Activated gamma-delta T cell treated with Interleukin-2 at 50 U/mL for 16 hours (primary cell): ENCODE data around the gene GNB1.

Source experiments
- DNase-seq: peaks from one replicate; pipeline ENCODE4 v3.0.0-alpha.2; 2020

GNB1 gene

GRCh38 chr1:1922702-1922955, 31.7 kb upstream of the GNB1 start:
- DNase-seq: no peak

GRCh38 chr1:1921901-1922701, 31.2 kb upstream of the GNB1 start:
- DNase-seq: no peak

GRCh38 chr1:1921459-1921862, 30.6 kb upstream of the GNB1 start:
- DNase-seq: no peak

GRCh38 chr1:1920608-1921458, 29.9 kb upstream of the GNB1 start:
- no peak for DNase-seq

- no peak for DNase-seq
Observed at GRCh38 chr1:1920057-1920607, 29.2 kb upstream of the GNB1 start.

- DNase-seq: peak; percentile 99
Observed at GRCh38 chr1:1919304-1920056, 28.6 kb upstream of the GNB1 start.

GRCh38 chr1:1918901-1919303, 28.0 kb upstream of the GNB1 start, which contains the start of gene TMEM52:
Gene TMEM52 (minus strand): TSS chr1:1919279. CDS start chr1:1919265, 14 bp downstream.
- no peak for DNase-seq

GRCh38 chr1:1917995-1918900, 27.4 kb upstream of the GNB1 start:
- no peak for DNase-seq

GRCh38 chr1:1917304-1917976, 26.6 kb upstream of the GNB1 start:
- DNase-seq: no peak

GRCh38 chr1:1916851-1917251, 26.0 kb upstream of the GNB1 start:
- DNase-seq: no peak

GRCh38 chr1:1915911-1916840, 25.3 kb upstream of the GNB1 start:
- DNase-seq: no peak

GRCh38 chr1:1914971-1915692, 24.2 kb upstream of the GNB1 start, which contains the start of gene CALML6:
Gene CALML6 (plus strand): TSS chr1:1915260. CDS start chr1:1915281, 21 bp downstream.
- DNase-seq: no peak

GRCh38 chr1:1914101-1914970, 23.4 kb upstream of the GNB1 start:
- DNase-seq: no peak

GRCh38 chr1:1911350-1912041, 20.6 kb upstream of the GNB1 start:
- DNase-seq: no peak

- no peak for DNase-seq
Observed at GRCh38 chr1:1910651-1911331, 19.9 kb upstream of the GNB1 start.

GRCh38 chr1:1910033-1910465, 19.2 kb upstream of the GNB1 start:
- DNase-seq: no peak

- DNase-seq: no peak
Observed at GRCh38 chr1:1908506-1908791, 17.6 kb upstream of the GNB1 start.
